ENCODE measurements around the gene GNB1. TPM values are rescaled to one million over a fixed set of nuclear protein-coding genes. Genes with fewer than 3 reads are reported as not detected.
A peak's percentile ranks its signal among the peaks of the same experiment; 100 is the strongest.
"Not testable (repeated sequence)": the region's sequence is repeated elsewhere in the genome, so short reads cannot be mapped to it uniquely, and the experiment has no call there.

Gene GNB1
- total and polyA plus RNA-seq, 9 of the 15 experiments (the other 6 are each of a cell fraction or from before 2014, with no cell fraction given): 34.3 to 388 (median 114) TPM

DNA sequence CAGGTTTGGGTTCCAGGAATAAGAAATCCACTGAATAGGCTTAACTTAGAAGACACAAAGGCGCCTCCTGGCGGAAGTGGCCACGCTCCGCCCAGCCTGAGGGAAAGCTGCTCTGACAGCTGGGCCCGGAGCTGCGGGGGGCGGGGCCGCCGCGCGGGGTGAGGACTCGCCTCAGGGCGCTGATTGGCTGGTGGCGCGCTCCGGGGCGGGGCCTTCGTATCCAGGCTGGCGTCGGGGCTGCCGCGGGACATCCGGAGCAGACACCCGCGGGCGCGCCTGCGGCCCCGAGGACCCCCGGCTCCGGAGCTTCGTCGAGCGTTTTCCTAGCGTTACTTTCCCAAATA lies 144.3 kb downstream of the GNB1 start:
- H3K36me3 ChIP-seq (ENCODE audit: control insufficient read depth, insufficient read depth, low read length); H3K4me2 ChIP-seq (ENCODE audit: insufficient read depth, low read length); H4K20me1 ChIP-seq (replicated peaks; ENCODE audit: control insufficient read depth, insufficient read depth, low read length); H3K9me3 ChIP-seq (replicated peaks; ENCODE audit: control insufficient read depth, insufficient read depth, low read depth, low read length); H3K27me3 ChIP-seq (ENCODE audit: control insufficient read depth in 2 of 2, insufficient read depth in 2 of 2, low read length in 2 of 2); FAIRE-seq; H3K79me2 ChIP-seq (ENCODE audit: control insufficient read depth, insufficient read depth, low read length); intact Hi-C loops (cut with micrococcal nuclease); BruUV-seq (replicated peaks); DNase-seq (ENCODE audit: extremely low read depth in 1 of 4, low spot score in 3 of 4); CTCF ChIA-PET (ENCODE audit: low intra/inter-chr PET ratio); POLR2A ChIA-PET; in situ Hi-C loops (cut with MboI); H2AFZ ChIP-seq (ENCODE audit: low read depth, low read length); H3K9me1 ChIP-seq (ENCODE audit: control insufficient read depth, insufficient read depth, low read length): not testable (repeated sequence)
- H3K27ac ChIP-seq (ENCODE audit: extremely low read depth, low read depth, low read length): peak overlapping the region; percentile 91; the same call in 1 of the 3 replicates
- peak; percentile 92 for ATAC-seq
- H3K4me1 ChIP-seq (replicated peaks in 1 of 2; ENCODE audit: control insufficient read depth in 2 of 2, insufficient read depth in 2 of 2, low read length in 2 of 2): peaks cover 6 to 12% of the 10 kb centered on the region in 2 experiments; a peak in 3 of 5 replicates
- peak overlapping the region in 1 of 2 experiments; percentile 72; a peak in 1 of 4 replicates for H3K9ac ChIP-seq (ENCODE audit: insufficient read depth in 1 of 2, low read depth in 2 of 2, low read length in 2 of 2)
- peak overlapping the region; percentile 44 for H3K4me3 ChIP-seq
- no CpG with 5 or more reads among the region's 35 CpGs for WGBS (ENCODE audit: insufficient coverage, low coverage, missing lambda C conversion rate)

- POLR2A ChIA-PET; BruUV-seq (replicated peaks); in situ Hi-C loops (cut with MboI); H4K20me1 ChIP-seq (replicated peaks; ENCODE audit: control insufficient read depth, insufficient read depth, low read length); H3K27me3 ChIP-seq (ENCODE audit: control insufficient read depth in 2 of 2, insufficient read depth in 2 of 2, low read length in 2 of 2); H3K9me3 ChIP-seq (replicated peaks; ENCODE audit: control insufficient read depth, insufficient read depth, low read depth, low read length); H3K36me3 ChIP-seq (ENCODE audit: control insufficient read depth, insufficient read depth, low read length); H3K9me1 ChIP-seq (ENCODE audit: control insufficient read depth, insufficient read depth, low read length); intact Hi-C loops (cut with micrococcal nuclease); H3K79me2 ChIP-seq (ENCODE audit: control insufficient read depth, insufficient read depth, low read length); TF ChIP-seq CREB1 (IDR thresholded peaks at IDR 0.05): not testable (repeated sequence)
- H3K9ac ChIP-seq (ENCODE audit: insufficient read depth in 1 of 2, low read depth in 2 of 2, low read length in 2 of 2): peak overlapping the region; percentile 72 to 92
- WGBS (ENCODE audit: insufficient coverage, low coverage, missing lambda C conversion rate): 2% methylated on average over 10 of the region's 101 CpGs
- peak overlapping the region; percentile 91 for H3K27ac ChIP-seq (ENCODE audit: extremely low read depth, low read depth, low read length)
- ATAC-seq: peak; percentile 85
- peaks cover 6 to 12% of the 10 kb centered on the region in 2 experiments; a peak in 3 of 5 replicates for H3K4me1 ChIP-seq (replicated peaks in 1 of 2; ENCODE audit: control insufficient read depth in 2 of 2, insufficient read depth in 2 of 2, low read length in 2 of 2)
- H3K4me3 ChIP-seq: peak overlapping the region; percentile 44
- peak; percentile 16 to 81 (median 27) for DNase-seq (ENCODE audit: extremely low read depth in 1 of 4, low spot score in 3 of 4)
- 0 out of 2 replicates have a peak overlapping the region, but pooled peaks have one; percentile 59 for H2AFZ ChIP-seq (ENCODE audit: low read depth, low read length)
- CTCF ChIA-PET (ENCODE audit: low intra/inter-chr PET ratio): interaction anchor here (0.6 kb wide), 1 partner anchor 98 kb away, joined by 3 read pairs; no protein-coding TSS in a partner anchor
- peak; percentile 96 for FAIRE-seq
- H3K4me2 ChIP-seq (ENCODE audit: insufficient read depth, low read length): peak overlapping the region; percentile 52; the same call in 1 of the 2 replicates
- peak; percentile 51 to 70; a peak in 3 of 4 replicates for TF ChIP-seq MNT (conservative IDR thresholded peaks at IDR 0.05)
- peak; percentile 18; the same call in 1 of the 2 replicates for TF ChIP-seq PHF8 (IDR thresholded peaks at IDR 0.05; ENCODE audit: borderline replicate concordance, low read length)
- TF ChIP-seq MAFF (IDR thresholded peaks at IDR 0.05; ENCODE audit: low read length): peak; percentile 26; the same call in 1 of the 2 replicates
- peak; percentile 77 for TF ChIP-seq ZFX (CRISPR knock-in tag; IDR thresholded peaks at IDR 0.05)
- TF ChIP-seq CC2D1A (IDR thresholded peaks at IDR 0.05): peak; percentile 59; the same call in 1 of the 2 replicates
- TF ChIP-seq TFAP4 (CRISPR knock-in tag; IDR thresholded peaks at IDR 0.05; ENCODE audit: borderline replicate concordance): peak; percentile 82
- peak; percentile 51; the same call in 1 of the 2 replicates for TF ChIP-seq CREB1 (CRISPR knock-in tag; IDR thresholded peaks at IDR 0.05)
- peak; percentile 97 for TF ChIP-seq MBD2 (IDR thresholded peaks at IDR 0.05; ENCODE audit: borderline replicate concordance, low read depth)
- peak; percentile 30; the same call in 1 of the 2 replicates for TF ChIP-seq POLR2G (IDR thresholded peaks at IDR 0.05; ENCODE audit: low read depth, low read length)
- TF ChIP-seq RNF2 (IDR thresholded peaks at IDR 0.05): 0 out of 2 replicates have a peak, but pooled peaks have one; percentile 29
These were observed 145.0 kb downstream of the GNB1 start for GRCh38 chr1:1745651-1746565.
